Memory B cell (primary cell): ENCODE measurements around the gene NTM.
"Not testable (repeated sequence)": the region's sequence is repeated elsewhere in the genome, so short reads cannot be mapped to it uniquely, and the experiment has no call there.

Experiments
- ATAC-seq: fragments of 150-1000 bp; cut with Tn5 transposase; 2 replicates; pipeline ENCODE4 v1.10.0; 2021; ENCODE audit warnings: low read depth, mild to moderate bottlenecking, moderate library complexity
- DNase-seq, 2 donors: peaks; one replicate each; pipeline ENCODE4 v3.0.0; 2022; ENCODE audit warnings: low spot score in 2 of 2
- H3K27ac Mint-ChIP-seq: one replicate; pipeline ENCODE4 v1.8.0; 2022; ENCODE audit warnings: mild to moderate bottlenecking, moderate library complexity, mixed read lengths
- H3K27me3 Mint-ChIP-seq: one replicate; pipeline ENCODE4 v1.8.0; 2022; ENCODE audit warnings: mixed read lengths
- H3K36me3 Mint-ChIP-seq: one replicate; pipeline ENCODE4 v1.8.0; 2022; ENCODE audit warnings: mild to moderate bottlenecking, mixed read lengths
- H3K4me1 Mint-ChIP-seq: one replicate; pipeline ENCODE4 v1.8.0; 2022; ENCODE audit warnings: mixed read lengths
- H3K4me3 Mint-ChIP-seq: one replicate; pipeline ENCODE4 v1.8.0; 2022; ENCODE audit warnings: mild to moderate bottlenecking, moderate library complexity, mixed read lengths
- H3K9me3 Mint-ChIP-seq: one replicate; pipeline ENCODE4 v1.8.0; 2022; ENCODE audit warnings: mixed read lengths

Gene NTM

GRCh38 chr11:131370090-131370751 lies at the start of gene NTM:
Gene NTM, plus strand, starts transcription at chr11:131370615.
- no peaks in the 10 kb centered on the region for H3K36me3 Mint-ChIP-seq
- H3K9me3 Mint-ChIP-seq, result no peaks in the 10 kb centered on the region
- H3K4me1 Mint-ChIP-seq, result no peaks in the 10 kb centered on the region
- no peak within 1 kb of the TSS for H3K4me3 Mint-ChIP-seq
- no peak for ATAC-seq
- no peak for DNase-seq
- no peak within 1 kb of the TSS for H3K27ac Mint-ChIP-seq
- no peaks in the 10 kb centered on the region for H3K27me3 Mint-ChIP-seq

- ATAC-seq (no peak), DNase-seq (no peak)
- Mint-ChIP-seq H3K4me3 (no peak overlapping the region), H3K4me1 (no peaks in the 10 kb centered on the region), H3K9me3 (peaks cover 2% of the 10 kb centered on the region), H3K27ac (no peak overlapping the region), H3K27me3 (no peaks in the 10 kb centered on the region), H3K36me3 (no peaks in the 10 kb centered on the region)
These were observed 45.4 kb upstream of the NTM start for GRCh38 chr11:131324921-131325570.

GRCh38 chr11:131326829-131327228 lies 43.6 kb upstream of the NTM start:
- Mint-ChIP-seq H3K4me3 (no peak overlapping the region), H3K36me3 (no peaks in the 10 kb centered on the region), H3K9me3 (peaks cover 4% of the 10 kb centered on the region), H3K27ac (no peak overlapping the region), H3K4me1 (no peaks in the 10 kb centered on the region), H3K27me3 (no peaks in the 10 kb centered on the region)
- ATAC-seq (no peak), DNase-seq (no peak)

GRCh38 chr11:131327421-131327820 lies 43.0 kb upstream of the NTM start:
- H3K36me3 Mint-ChIP-seq, result no peaks in the 10 kb centered on the region
- H3K4me3 Mint-ChIP-seq, result no peak overlapping the region
- no peak for DNase-seq
- H3K4me1 Mint-ChIP-seq, result no peaks in the 10 kb centered on the region
- peaks cover 4% of the 10 kb centered on the region for H3K9me3 Mint-ChIP-seq
- H3K27me3 Mint-ChIP-seq, result no peaks in the 10 kb centered on the region
- no peak for ATAC-seq
- H3K27ac Mint-ChIP-seq, result no peak overlapping the region

GRCh38 chr11:131328843-131329242 lies 41.6 kb upstream of the NTM start:
- Mint-ChIP-seq H3K36me3 (no peaks in the 10 kb centered on the region), H3K27ac (no peak overlapping the region), H3K4me1 (no peaks in the 10 kb centered on the region), H3K27me3 (no peaks in the 10 kb centered on the region), H3K4me3 (no peak overlapping the region), H3K9me3 (peaks cover 4% of the 10 kb centered on the region)
- DNase-seq (no peak), ATAC-seq (no peak)

- DNase-seq (no peak), ATAC-seq (no peak)
- H3K9me3 Mint-ChIP-seq, result peaks cover 4% of the 10 kb centered on the region
- H3K4me3 Mint-ChIP-seq, result no peak overlapping the region
- no peak overlapping the region for H3K27ac Mint-ChIP-seq
- no peaks in the 10 kb centered on the region for H3K27me3 Mint-ChIP-seq
- H3K4me1 Mint-ChIP-seq, result no peaks in the 10 kb centered on the region
- H3K36me3 Mint-ChIP-seq, result no peaks in the 10 kb centered on the region
These were observed 39.4 kb upstream of the NTM start for GRCh38 chr11:131331010-131331409.

GRCh38 chr11:131331546-131331945 lies 38.9 kb upstream of the NTM start:
- Mint-ChIP-seq H3K27ac (no peak overlapping the region), H3K9me3 (peaks cover 4% of the 10 kb centered on the region), H3K4me3 (no peak overlapping the region), H3K27me3 (no peaks in the 10 kb centered on the region), H3K4me1 (no peaks in the 10 kb centered on the region), H3K36me3 (no peaks in the 10 kb centered on the region)
- DNase-seq (no peak), ATAC-seq (no peak)

GRCh38 chr11:131334601-131335000 lies 35.8 kb upstream of the NTM start:
- DNase-seq (no peak), ATAC-seq (no peak)
- Mint-ChIP-seq H3K36me3 (no peaks in the 10 kb centered on the region), H3K9me3 (peaks cover 3% of the 10 kb centered on the region), H3K4me3 (no peak overlapping the region), H3K27me3 (no peaks in the 10 kb centered on the region), H3K4me1 (no peaks in the 10 kb centered on the region), H3K27ac (no peak overlapping the region)

- H3K4me3 Mint-ChIP-seq, H3K36me3 Mint-ChIP-seq, H3K9me3 Mint-ChIP-seq, H3K4me1 Mint-ChIP-seq, H3K27me3 Mint-ChIP-seq, H3K27ac Mint-ChIP-seq, DNase-seq, ATAC-seq: not testable (repeated sequence)
These were observed 28.5 kb upstream of the NTM start for GRCh38 chr11:131341900-131342299.

- DNase-seq, H3K9me3 Mint-ChIP-seq, H3K27me3 Mint-ChIP-seq, H3K27ac Mint-ChIP-seq, H3K4me1 Mint-ChIP-seq, H3K36me3 Mint-ChIP-seq, H3K4me3 Mint-ChIP-seq, ATAC-seq: not testable (repeated sequence)
These were observed 28.0 kb upstream of the NTM start for GRCh38 chr11:131342442-131342841.

GRCh38 chr11:131345406-131345805 lies 25.0 kb upstream of the NTM start:
- no peak for ATAC-seq
- Mint-ChIP-seq H3K4me3 (no peak overlapping the region), H3K36me3 (no peaks in the 10 kb centered on the region), H3K27ac (no peak overlapping the region), H3K27me3 (no peaks in the 10 kb centered on the region), H3K9me3 (no peaks in the 10 kb centered on the region), H3K4me1 (no peaks in the 10 kb centered on the region)
- no peak for DNase-seq

- Mint-ChIP-seq H3K4me1 (no peaks in the 10 kb centered on the region), H3K9me3 (peaks cover 4% of the 10 kb centered on the region), H3K27ac (no peak overlapping the region), H3K36me3 (no peaks in the 10 kb centered on the region), H3K27me3 (no peaks in the 10 kb centered on the region), H3K4me3 (no peak overlapping the region)
- ATAC-seq (no peak), DNase-seq (no peak)
These were observed 20.9 kb upstream of the NTM start for GRCh38 chr11:131349368-131350086.

- Mint-ChIP-seq H3K4me3 (no peak overlapping the region), H3K9me3 (peaks cover 4% of the 10 kb centered on the region), H3K27ac (no peak overlapping the region), H3K4me1 (no peaks in the 10 kb centered on the region), H3K36me3 (no peaks in the 10 kb centered on the region), H3K27me3 (no peaks in the 10 kb centered on the region)
- DNase-seq (no peak), ATAC-seq (no peak)
These were observed 19.5 kb upstream of the NTM start for GRCh38 chr11:131350872-131351271.

GRCh38 chr11:131351848-131352247 lies 18.6 kb upstream of the NTM start:
- Mint-ChIP-seq H3K4me1 (no peaks in the 10 kb centered on the region), H3K36me3 (no peaks in the 10 kb centered on the region), H3K27ac (no peak overlapping the region), H3K27me3 (no peaks in the 10 kb centered on the region), H3K9me3 (peaks cover 4% of the 10 kb centered on the region), H3K4me3 (no peak overlapping the region)
- no peak for ATAC-seq
- no peak for DNase-seq
